NCI-H2081 treated with DMSO at 0.1 percent for 48 hours (cell line): ENCODE results near the gene KIF20A.
A peak's percentile ranks its signal among the peaks of the same experiment; 100 is the strongest.
"Not testable (repeated sequence)": the region's sequence is repeated elsewhere in the genome, so short reads cannot be mapped to it uniquely, and the experiment has no call there.

Source experiments
- DNase-seq: peaks from one replicate; lab custom pipeline; 2025; lab: John Stamatoyannopoulos, UW

KIF20A gene

DNA sequence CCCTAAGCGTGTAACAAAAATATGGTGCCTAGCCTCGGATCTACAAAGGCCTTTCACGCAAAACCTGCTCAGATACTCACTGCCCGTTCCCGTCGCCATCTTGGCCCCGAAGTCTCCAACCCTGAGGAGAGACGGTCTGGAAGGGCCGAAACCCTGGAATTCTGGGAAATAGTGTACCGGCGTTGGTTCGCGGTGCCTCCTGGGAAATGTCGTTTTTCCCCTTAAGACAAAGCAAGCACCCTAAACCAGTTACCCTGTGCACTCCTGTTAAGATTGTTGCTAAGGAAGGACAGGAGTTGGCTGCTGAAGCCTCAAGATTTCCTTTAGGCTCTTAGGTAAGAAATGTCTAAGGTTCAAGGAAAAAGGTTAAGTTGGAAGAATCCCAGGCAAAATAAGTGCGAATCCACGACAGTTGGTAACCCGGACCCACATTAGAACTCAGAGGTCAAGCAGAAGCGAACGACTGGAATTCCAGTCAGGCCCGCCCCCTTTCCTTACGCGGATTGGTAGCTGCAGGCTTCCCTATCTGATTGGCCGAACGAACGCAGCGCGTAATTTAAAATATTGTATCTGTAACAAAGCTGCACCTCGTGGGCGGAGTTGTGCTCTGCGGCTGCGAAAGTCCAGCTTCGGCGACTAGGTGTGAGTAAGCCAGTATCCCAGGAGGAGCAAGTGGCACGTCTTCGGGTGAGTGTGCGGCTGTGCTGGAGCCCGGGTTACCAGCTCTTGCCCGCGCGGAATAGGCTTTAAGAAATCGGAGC, at the start of gene KIF20A, which contains the start of gene BRD8:
Gene KIF20A, plus strand, starts transcription at position 597 of the 761 bp plus-strand sequence. CDS start 569 bp downstream, outside the sequence.
Gene BRD8, minus strand, starts transcription at position 115 of the 761 bp plus-strand sequence. Its CDS starts 16 bp downstream, at position 99.
- DNase-seq = peak; percentile 88

GRCh38 chr5:138129347-138129746, 49.6 kb upstream of the KIF20A start:
- DNase-seq = no peak

GRCh38 chr5:138132543-138132942, 46.4 kb upstream of the KIF20A start:
- DNase-seq = no peak

DNA sequence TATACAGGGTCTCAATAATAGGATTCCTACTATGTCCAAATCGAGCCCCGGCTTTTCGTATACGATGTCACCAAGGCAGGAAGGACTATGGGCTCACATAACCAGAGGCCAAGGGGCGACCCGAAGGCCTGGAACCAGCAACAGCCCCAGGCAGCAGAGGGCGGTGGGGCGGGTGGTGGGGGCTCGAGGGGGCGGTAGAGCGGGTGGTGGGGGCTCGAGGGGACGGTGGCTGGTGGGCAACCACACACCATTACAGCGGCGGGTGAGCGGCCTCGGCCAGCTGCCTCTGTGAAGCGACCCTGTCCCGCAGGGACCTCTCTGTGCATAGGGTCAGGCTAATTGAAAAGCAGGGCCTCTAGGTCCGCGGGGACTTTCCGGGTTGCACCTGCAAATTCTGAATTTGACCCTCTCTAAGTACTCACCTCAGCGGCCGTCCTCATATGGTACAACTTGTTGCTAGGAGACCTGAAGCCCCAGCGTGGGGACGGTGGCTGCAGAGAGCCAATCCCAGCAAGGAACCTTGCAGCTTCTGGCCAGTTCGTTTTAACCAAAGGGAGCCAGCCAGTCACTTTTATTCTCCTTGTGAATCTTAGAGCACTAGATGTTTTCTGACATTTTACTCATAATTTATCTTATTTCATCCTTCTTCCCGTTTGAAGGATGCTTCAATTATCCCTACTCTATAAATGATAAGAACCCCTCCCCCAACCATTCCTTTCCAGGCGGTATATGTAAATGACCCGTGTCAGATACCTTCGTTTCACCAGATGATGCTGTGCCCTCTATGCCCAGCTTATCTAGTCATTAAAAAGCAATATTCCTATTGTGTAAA, 39.7 kb upstream of the KIF20A start, which contains the start of gene NME5:
Gene NME5, minus strand, starts transcription at position 480 of the 832 bp plus-strand sequence. CDS start 648 bp downstream, outside the sequence.
- peak; percentile 5 for DNase-seq

DNA sequence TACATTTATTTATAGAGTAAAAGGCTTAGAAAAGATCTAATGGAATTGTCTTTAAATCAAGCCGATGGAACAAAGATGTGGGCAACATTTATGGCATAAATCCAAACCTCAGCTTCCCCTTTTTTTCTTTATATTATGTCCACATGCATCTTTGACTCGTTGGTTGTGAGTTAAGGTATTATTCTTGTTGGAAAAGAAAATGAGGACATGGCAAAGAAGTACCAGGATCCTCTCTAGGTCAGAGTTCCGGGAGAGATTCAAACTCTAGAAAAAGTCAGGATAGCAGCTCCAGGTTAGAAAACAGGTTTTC, 39.2 kb upstream of the KIF20A start:
- no peak for DNase-seq

DNA sequence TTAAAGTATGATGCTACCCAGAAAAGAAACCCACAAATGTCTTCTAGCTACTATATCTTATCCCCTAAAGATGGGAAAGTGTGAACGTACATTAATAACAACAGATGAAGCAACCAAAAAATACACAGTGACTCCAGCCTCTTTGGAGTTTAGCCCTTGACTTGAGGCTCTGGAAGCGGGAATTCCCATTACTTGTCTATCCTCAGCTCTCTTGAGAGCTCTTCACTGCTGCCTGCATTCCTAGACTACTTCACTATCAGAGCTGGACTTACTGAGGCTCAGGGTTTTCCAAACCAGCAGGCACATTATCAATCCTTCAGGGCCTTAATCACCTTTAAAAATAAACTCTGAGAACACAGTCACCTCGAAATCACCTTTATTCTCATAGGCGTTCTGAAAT, 38.6 kb upstream of the KIF20A start:
- no peak for DNase-seq

- no peak for DNase-seq
Observed at GRCh38 chr5:138141734-138142133, 37.2 kb upstream of the KIF20A start.

DNA sequence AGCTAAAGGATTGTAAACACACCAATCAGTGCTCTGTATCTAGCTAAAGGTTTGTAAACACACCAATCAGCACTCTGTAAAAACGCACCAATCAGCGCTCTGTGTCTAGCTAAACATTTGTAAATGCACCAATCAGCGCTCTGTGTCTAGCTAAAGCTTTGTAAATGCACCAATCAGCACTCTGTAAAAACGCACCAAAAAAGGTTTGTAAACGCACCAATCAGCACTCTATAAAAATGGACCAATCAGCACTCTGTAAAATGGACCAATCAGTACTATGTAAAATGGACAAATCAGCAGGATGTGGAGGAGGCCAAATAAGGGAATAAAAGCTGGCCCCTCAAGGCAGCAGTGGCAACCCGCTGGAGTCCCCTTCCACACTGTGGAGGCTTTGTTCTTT, 35.3 kb upstream of the KIF20A start:
- not testable (repeated sequence) for DNase-seq

- DNase-seq = no peak
Observed at GRCh38 chr5:138148811-138149210, 30.1 kb upstream of the KIF20A start.

GRCh38 chr5:138149530-138149929, 29.4 kb upstream of the KIF20A start:
- no peak for DNase-seq

DNA sequence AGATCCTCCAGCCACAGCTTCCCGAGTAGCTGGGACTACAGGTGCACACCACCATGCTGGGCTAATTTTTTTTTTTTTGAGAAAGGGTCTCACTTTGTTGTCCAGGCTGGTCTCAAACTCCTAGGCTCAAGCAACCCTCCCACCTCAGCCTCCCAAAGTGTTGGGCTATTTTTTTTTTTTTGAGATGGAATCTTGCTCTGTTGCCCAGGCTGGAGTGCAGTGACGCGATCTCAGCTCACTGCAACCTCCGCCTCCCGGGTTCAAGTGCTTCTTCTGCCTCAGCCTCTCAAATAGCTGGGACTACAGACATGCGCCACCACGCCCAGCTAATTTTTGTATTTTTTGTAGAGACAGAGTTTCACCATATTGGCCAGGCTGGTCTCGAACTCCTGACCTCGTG, 22.9 kb upstream of the KIF20A start:
- DNase-seq = not testable (repeated sequence)

GRCh38 chr5:138157626-138158025, 21.3 kb upstream of the KIF20A start:
- DNase-seq = no peak

- DNase-seq = no peak
Observed at GRCh38 chr5:138159666-138160065, 19.2 kb upstream of the KIF20A start.

GRCh38 chr5:138160706-138161105, 18.2 kb upstream of the KIF20A start:
- DNase-seq = no peak

GRCh38 chr5:138163721-138164120, 15.2 kb upstream of the KIF20A start:
- no peak for DNase-seq

GRCh38 chr5:138169124-138169523, 9.8 kb upstream of the KIF20A start:
- no peak for DNase-seq

DNA sequence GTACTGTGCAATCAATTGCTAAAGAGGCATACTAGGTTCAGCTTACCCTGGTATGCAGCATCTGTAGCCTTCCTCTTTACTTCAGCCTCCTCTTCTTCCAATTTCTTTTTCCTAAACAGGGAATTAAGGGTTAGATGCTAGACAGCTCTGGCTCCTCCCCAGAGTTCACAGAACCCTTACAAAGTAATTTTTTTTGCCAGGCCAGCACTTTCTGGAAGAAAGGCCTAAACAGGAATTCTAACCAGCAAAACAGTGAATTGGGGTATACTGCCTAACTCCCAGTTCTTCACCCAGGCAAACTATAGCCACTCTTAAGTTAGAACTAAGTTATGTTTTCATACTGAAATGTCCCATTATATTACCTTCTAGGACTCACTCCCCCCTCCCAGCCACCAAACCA, 8.6 kb upstream of the KIF20A start:
- DNase-seq = no peak

DNA sequence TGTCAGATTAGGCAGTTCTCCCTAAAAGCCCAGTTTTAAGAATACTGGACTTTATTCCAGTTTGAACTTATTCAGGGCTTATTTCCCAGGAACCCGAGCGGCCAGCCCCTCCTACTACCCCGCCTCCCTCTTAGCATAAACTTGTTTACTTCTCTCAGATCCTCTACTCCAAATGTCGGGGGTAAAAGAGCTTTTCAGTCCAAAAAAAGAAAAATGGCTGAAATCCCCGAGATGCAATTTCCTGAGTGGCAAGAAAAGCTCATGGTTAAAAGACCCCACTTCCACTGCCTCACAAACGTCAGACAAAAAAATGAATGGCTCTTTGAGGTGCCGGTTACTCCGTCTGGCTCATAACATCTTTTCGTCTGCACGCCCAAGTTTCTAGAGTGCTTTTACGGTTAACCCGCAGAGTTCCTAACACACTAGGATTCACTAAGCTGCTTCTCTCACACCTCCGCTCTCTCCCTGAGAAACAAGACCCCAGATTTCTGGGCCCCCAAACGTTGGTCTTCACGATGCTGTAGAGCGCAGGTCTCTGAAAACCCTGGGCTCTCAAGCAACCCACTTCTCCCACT, 884 bp upstream of the KIF20A start:
- no peak for DNase-seq

DNA sequence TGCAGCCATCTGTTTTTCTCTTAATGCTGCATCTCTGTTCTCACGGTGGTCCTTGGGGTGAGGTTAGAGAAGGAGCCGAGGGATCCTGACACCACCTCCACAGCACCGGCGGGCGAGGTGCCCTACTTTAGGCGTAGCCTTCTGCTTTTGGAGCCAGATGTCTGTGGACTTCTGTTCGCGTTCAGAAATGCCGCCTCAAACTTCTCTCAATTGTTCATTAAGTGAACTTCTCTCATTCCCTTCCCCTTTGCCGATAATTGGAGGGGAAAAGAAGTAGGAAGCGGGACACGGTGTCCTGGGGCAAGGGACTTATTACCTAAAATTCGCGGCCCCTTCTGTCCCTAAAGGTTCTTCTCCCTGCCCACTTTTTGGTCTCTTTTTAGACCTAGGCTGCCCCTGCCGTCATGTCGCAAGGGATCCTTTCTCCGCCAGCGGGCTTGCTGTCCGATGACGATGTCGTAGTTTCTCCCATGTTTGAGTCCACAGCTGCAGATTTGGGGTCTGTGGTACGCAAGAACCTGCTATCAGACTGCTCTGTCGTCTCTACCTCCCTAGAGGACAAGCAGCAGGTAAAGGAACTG, 455 bp downstream of the KIF20A start:
- no peak for DNase-seq

GRCh38 chr5:138180183-138180782, 1.4 kb downstream of the KIF20A start:
- peak; percentile 20 for DNase-seq

- DNase-seq = no peak
Observed at GRCh38 chr5:138180841-138181240, 1.9 kb downstream of the KIF20A start.

GRCh38 chr5:138182808-138183207, 3.9 kb downstream of the KIF20A start:
- DNase-seq = no peak
